Endothelial cell of umbilical vein (primary cell): ENCODE results near the gene STMP1.

Experiments
- CTCF ChIP-seq, 2 donors: IDR thresholded peaks; 1 replicate in 1 of 2; 2 replicates in 1 of 2; pipeline ENCODE4 v1.5.1; 2011; ENCODE audit warnings: low read length in 2 of 2, mild to moderate bottlenecking in 2 of 2, moderate library complexity in 2 of 2, control low read depth in 1 of 2, inconsistent platforms in 1 of 2, low read depth in 1 of 2; ENCODE audit not compliant: insufficient read depth in 1 of 2; ENCODE audit errors: extremely low read depth in 1 of 2
- EZH2 ChIP-seq: IDR thresholded peaks from 2 replicates; pipeline ENCODE4 v1.6.1; 2012; ENCODE audit warnings: borderline replicate concordance, low read depth, mild to moderate bottlenecking, moderate library complexity, low read length, inconsistent platforms; ENCODE audit not compliant: severe bottlenecking
- FOS ChIP-seq: IDR thresholded peaks from 2 replicates; pipeline ENCODE4 v1.6.1; 2011; ENCODE audit warnings: mild to moderate bottlenecking, low read length, moderate library complexity, borderline replicate concordance; ENCODE audit not compliant: insufficient read depth
- GATA2 ChIP-seq: IDR thresholded peaks from 2 replicates; pipeline ENCODE4 v1.7.0; 2011; ENCODE audit warnings: low read depth, mild to moderate bottlenecking, moderate library complexity, mixed read lengths, low read length; ENCODE audit not compliant: insufficient read length, insufficient read depth
- JUN ChIP-seq: IDR thresholded peaks from 2 replicates; pipeline ENCODE4 v1.6.1; 2011; ENCODE audit warnings: borderline replicate concordance, low read depth; ENCODE audit not compliant: insufficient read length, insufficient read depth
- MAX ChIP-seq: IDR thresholded peaks from 2 replicates; pipeline ENCODE4 v1.6.1; 2011; ENCODE audit not compliant: insufficient read depth, insufficient read length
- MYC ChIP-seq: IDR thresholded peaks from one replicate; pipeline ENCODE4 v1.6.1; 2011; ENCODE audit warnings: mild to moderate bottlenecking, low read depth, low read length
- POLR2A ChIP-seq: IDR thresholded peaks from 2 replicates; pipeline ENCODE4 v1.6.1; 2012; ENCODE audit warnings: low read depth, mild to moderate bottlenecking, control low read depth, low read length
- POLR2AphosphoS5 ChIP-seq: IDR thresholded peaks from 2 replicates; pipeline ENCODE4 v1.6.1; 2012; ENCODE audit warnings: low read depth, mild to moderate bottlenecking, control low read depth, low read length, moderate library complexity; ENCODE audit not compliant: insufficient read depth

- TF ChIP-seq POLR2AphosphoS5 (no peak), EZH2 (no peak), CTCF (IDR thresholded peaks at IDR 0.05; ENCODE audit: extremely low read depth in 1 of 2, insufficient read depth in 1 of 2, low read depth in 1 of 2, low read length in 2 of 2) (no peak), JUN (no peak), MYC (no peak), POLR2A (no peak), GATA2 (no peak), FOS (no peak), MAX (no peak)
Observed at GRCh38 chr7:135682191-135682590, 19.9 kb downstream of the STMP1 start.
